ENCODE results near the gene UTF1. TPM values are rescaled to one million over a fixed set of nuclear protein-coding genes. Genes with fewer than 3 reads are reported as not detected.

The UTF1 gene
- total RNA-seq, 2 experiments from 2014 or later = not detected

GRCh38 chr10:133237588-133238465 is 7.8 kb downstream of the UTF1 start, which contains the start of gene VENTX:
Gene VENTX, plus strand, starts transcription at chr10:133237855. Its CDS starts 60 bp downstream, at chr10:133237915.
- Mint-ChIP-seq H3K27ac (no peak within 1 kb of the TSS), H3K9me3 (no peaks in the 10 kb centered on the region), H3K4me1 (ENCODE audit: low read depth) (peaks cover 23% of the 10 kb centered on the region), H3K4me3 (no peak within 1 kb of the TSS), H3K27me3 (ENCODE audit: low read depth) (peaks cover 55% of the 10 kb centered on the region), H3K36me3 (ENCODE audit: low read depth) (no peaks in the 10 kb centered on the region)
- CTCF ChIA-PET = interaction anchor here (1.4 kb wide), 1 partner anchor 12 kb away, joined by 3 read pairs; no protein-coding TSS in a partner anchor
- DNase-seq = no peak
- intact Hi-C loops (cut with micrococcal nuclease) = no loop called here

GRCh38 chr10:133238466-133238804 is 8.4 kb downstream of the UTF1 start:
- CTCF ChIA-PET = interaction anchor here (1.1 to 1.4 kb wide), 2 partner anchors 13 to 37 kb away, joined by 3 read pairs; no protein-coding TSS in a partner anchor
- intact Hi-C loops (cut with micrococcal nuclease) = no loop called here
- H3K4me1 Mint-ChIP-seq (ENCODE audit: low read depth) = peaks cover 23% of the 10 kb centered on the region
- no peak overlapping the region for H3K4me3 Mint-ChIP-seq
- no peak for DNase-seq
- H3K27me3 Mint-ChIP-seq (ENCODE audit: low read depth) = peaks cover 56% of the 10 kb centered on the region
- no peak overlapping the region for H3K27ac Mint-ChIP-seq
- no peaks in the 10 kb centered on the region for H3K9me3 Mint-ChIP-seq
- H3K36me3 Mint-ChIP-seq (ENCODE audit: low read depth) = no peaks in the 10 kb centered on the region

DNA sequence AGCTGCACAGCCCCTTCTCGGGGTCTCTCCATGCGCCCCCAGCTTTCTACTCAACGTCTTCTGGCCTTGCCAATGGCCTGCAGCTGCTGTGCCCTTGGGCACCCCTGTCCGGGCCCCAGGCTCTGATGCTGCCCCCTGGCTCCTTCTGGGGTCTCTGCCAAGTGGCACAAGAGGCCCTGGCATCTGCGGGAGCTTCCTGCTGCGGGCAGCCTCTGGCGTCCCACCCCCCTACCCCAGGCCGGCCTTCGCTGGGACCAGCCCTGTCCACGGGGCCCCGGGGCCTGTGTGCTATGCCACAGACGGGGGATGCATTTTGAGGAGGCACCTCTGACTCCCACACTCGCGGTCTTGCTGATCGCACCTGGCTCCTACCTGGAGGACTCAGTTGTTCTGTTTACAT is 10.0 kb downstream of the UTF1 start:
- CTCF ChIA-PET = interaction anchor here (1.2 kb wide), 1 partner anchor 19 kb away, joined by 3 read pairs; no protein-coding TSS in a partner anchor
- Mint-ChIP-seq H3K4me3 (no peak overlapping the region), H3K27ac (no peak overlapping the region), H3K36me3 (ENCODE audit: low read depth) (no peaks in the 10 kb centered on the region), H3K27me3 (ENCODE audit: low read depth) (peaks cover 43% of the 10 kb centered on the region), H3K9me3 (no peaks in the 10 kb centered on the region), H3K4me1 (ENCODE audit: low read depth) (peaks cover 21% of the 10 kb centered on the region)
- no peak for DNase-seq
- intact Hi-C loops (cut with micrococcal nuclease) = no loop called here

DNA sequence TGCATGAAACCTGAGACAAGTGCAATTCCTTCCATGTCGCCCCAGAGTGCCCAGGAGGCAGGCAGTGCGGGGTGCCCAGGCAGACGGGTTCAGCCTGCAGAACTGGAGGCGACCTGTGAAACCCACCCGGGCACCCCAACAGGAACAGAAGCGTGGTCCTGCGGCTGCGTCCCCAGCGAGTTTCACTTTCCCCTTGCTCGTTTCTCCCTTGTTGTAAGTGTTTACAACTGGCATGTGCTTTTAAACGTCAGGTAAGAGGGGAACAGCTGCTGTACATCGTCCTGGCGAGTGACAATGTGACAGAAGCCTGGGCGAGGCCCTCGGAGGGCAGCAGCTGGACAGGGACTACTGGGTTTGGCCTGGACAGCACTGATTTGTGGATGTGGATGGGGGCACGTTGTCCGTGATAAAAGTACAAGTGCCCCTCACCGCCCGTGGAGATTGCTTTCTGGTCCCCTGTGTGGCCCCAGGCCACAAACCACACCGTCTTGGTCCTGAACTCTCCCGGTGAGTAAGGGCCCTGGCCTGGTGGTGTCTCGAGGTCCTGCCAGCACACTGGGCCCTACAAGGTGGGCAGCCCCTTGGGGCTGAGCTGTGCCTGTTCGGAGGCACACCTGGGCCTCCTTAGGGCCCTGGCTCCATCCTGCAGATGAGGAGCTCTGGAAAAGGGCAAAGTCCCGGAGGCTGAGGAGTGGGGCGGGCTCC is 11.6 kb downstream of the UTF1 start:
- Mint-ChIP-seq H3K27ac (no peak overlapping the region), H3K27me3 (ENCODE audit: low read depth) (peaks cover 38% of the 10 kb centered on the region), H3K4me3 (peak overlapping the region; percentile 39), H3K9me3 (no peaks in the 10 kb centered on the region), H3K36me3 (ENCODE audit: low read depth) (no peaks in the 10 kb centered on the region), H3K4me1 (ENCODE audit: low read depth) (peaks cover 16% of the 10 kb centered on the region)
- CTCF ChIA-PET = interaction anchor here (1.2 kb wide), 1 partner anchor 17 kb away, joined by 3 read pairs; no protein-coding TSS in a partner anchor
- DNase-seq = no peak
- intact Hi-C loops (cut with micrococcal nuclease) = no loop called here

DNA sequence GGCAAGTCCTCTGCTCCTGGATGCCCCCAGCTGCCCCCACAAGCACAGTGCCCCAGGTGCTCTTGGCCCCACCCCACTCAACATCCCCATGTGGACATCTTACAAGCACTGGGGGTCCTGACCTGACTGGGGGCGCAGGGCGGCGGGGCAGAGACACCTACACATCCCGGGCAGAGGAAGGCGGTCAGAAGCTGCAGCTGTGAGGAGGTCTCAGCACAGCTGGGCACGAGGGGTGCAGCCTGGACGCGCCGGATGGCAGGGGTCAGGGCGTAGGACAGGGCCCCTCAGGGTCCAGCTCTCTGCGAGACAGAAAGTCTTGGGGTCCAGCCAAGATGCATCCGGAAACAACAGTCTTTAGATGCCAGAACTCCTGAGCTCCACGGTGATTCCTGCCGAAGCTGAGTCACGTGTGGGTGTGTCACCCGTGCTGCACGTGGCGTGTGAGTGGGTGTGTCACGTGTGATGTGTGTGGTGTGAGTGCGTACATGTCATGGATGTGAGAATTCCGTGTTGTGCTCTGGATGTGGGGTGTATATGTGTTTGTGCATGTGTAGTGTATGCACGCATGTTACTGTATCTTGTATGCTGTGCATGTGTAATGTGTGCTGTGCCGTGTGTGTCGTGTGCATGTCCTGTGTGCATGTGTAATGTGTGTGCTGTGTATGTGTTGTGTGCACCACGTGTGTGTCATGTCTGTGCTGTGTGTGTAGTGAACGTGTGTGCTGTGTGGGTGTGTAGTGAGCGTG is 12.8 kb downstream of the UTF1 start:
- CTCF ChIA-PET = no interaction called here
- no peaks in the 10 kb centered on the region for H3K36me3 Mint-ChIP-seq (ENCODE audit: low read depth)
- DNase-seq = no peak
- H3K4me1 Mint-ChIP-seq (ENCODE audit: low read depth) = peaks cover 13% of the 10 kb centered on the region
- no peaks in the 10 kb centered on the region for H3K9me3 Mint-ChIP-seq
- no peak overlapping the region for H3K4me3 Mint-ChIP-seq
- H3K27me3 Mint-ChIP-seq (ENCODE audit: low read depth) = peaks cover 34% of the 10 kb centered on the region
- intact Hi-C loops (cut with micrococcal nuclease) = no loop called here
- H3K27ac Mint-ChIP-seq = no peak overlapping the region

- Mint-ChIP-seq H3K9me3 (no peaks in the 10 kb centered on the region), H3K27me3 (ENCODE audit: low read depth) (peaks cover 30% of the 10 kb centered on the region), H3K4me1 (ENCODE audit: low read depth) (peaks cover 13% of the 10 kb centered on the region), H3K36me3 (ENCODE audit: low read depth) (no peaks in the 10 kb centered on the region), H3K27ac (no peak overlapping the region), H3K4me3 (no peak overlapping the region)
- CTCF ChIA-PET = no interaction called here
- DNase-seq = no peak
- intact Hi-C loops (cut with micrococcal nuclease) = no loop called here
Measured at GRCh38 chr10:133243593-133243992, 13.6 kb downstream of the UTF1 start.

- no peaks in the 10 kb centered on the region for H3K9me3 Mint-ChIP-seq
- H3K36me3 Mint-ChIP-seq (ENCODE audit: low read depth) = no peaks in the 10 kb centered on the region
- H3K27ac Mint-ChIP-seq = no peak overlapping the region
- intact Hi-C loops (cut with micrococcal nuclease) = no loop called here
- no peak for DNase-seq
- peaks cover 13% of the 10 kb centered on the region for H3K4me1 Mint-ChIP-seq (ENCODE audit: low read depth)
- CTCF ChIA-PET = interaction anchor here (0.8 to 1.0 kb wide), 2 partner anchors 62 to 84 kb away, joined by 3 to 4 read pairs; no protein-coding TSS in a partner anchor
- H3K4me3 Mint-ChIP-seq = no peak overlapping the region
- peaks cover 20% of the 10 kb centered on the region for H3K27me3 Mint-ChIP-seq (ENCODE audit: low read depth)
Measured at GRCh38 chr10:133245439-133246235, 15.6 kb downstream of the UTF1 start.

- Mint-ChIP-seq H3K36me3 (ENCODE audit: low read depth) (no peaks in the 10 kb centered on the region), H3K27me3 (ENCODE audit: low read depth) (peaks cover 16% of the 10 kb centered on the region), H3K27ac (no peak overlapping the region), H3K4me3 (no peak overlapping the region), H3K9me3 (no peaks in the 10 kb centered on the region), H3K4me1 (ENCODE audit: low read depth) (peaks cover 7% of the 10 kb centered on the region)
- intact Hi-C loops (cut with micrococcal nuclease) = no loop called here
- CTCF ChIA-PET = no interaction called here
- DNase-seq = no peak
Measured at GRCh38 chr10:133246236-133246626, 16.2 kb downstream of the UTF1 start.

- Mint-ChIP-seq H3K9me3 (no peaks in the 10 kb centered on the region), H3K4me1 (ENCODE audit: low read depth) (no peaks in the 10 kb centered on the region), H3K27me3 (ENCODE audit: low read depth) (peaks cover 3% of the 10 kb centered on the region), H3K36me3 (ENCODE audit: low read depth) (no peaks in the 10 kb centered on the region), H3K27ac (no peak overlapping the region), H3K4me3 (no peak overlapping the region)
- no peak for DNase-seq
- CTCF ChIA-PET = interaction anchor here (1.5 kb wide), 1 partner anchor 10 kb away, joined by 3 read pairs; no protein-coding TSS in a partner anchor
- intact Hi-C loops (cut with micrococcal nuclease) = no loop called here
Measured at GRCh38 chr10:133247681-133248333, 17.8 kb downstream of the UTF1 start.

DNA sequence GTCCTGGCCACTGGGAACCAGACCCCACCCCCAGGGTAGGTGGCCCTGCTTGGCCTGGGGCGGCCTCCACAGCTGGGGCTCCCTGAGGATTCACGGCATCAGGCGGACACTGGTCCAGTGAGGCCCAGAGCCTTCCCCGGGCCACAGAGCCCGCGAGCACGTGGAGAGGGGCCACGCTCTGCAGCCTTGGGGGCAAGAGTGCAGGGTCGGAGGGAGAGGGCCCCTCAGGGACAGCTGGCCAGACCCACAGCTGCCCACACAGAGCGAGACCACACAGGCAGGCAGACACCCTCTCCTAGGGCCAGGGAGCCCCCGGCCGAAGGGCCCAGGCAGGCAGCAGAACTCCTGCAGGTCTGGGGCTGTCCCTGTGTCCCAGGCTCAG is 18.3 kb downstream of the UTF1 start:
- H3K4me3 Mint-ChIP-seq = no peak overlapping the region
- no peak for DNase-seq
- H3K4me1 Mint-ChIP-seq (ENCODE audit: low read depth) = no peaks in the 10 kb centered on the region
- H3K36me3 Mint-ChIP-seq (ENCODE audit: low read depth) = no peaks in the 10 kb centered on the region
- intact Hi-C loops (cut with micrococcal nuclease) = no loop called here
- no peak overlapping the region for H3K27ac Mint-ChIP-seq
- H3K27me3 Mint-ChIP-seq (ENCODE audit: low read depth) = no peaks in the 10 kb centered on the region
- H3K9me3 Mint-ChIP-seq = no peaks in the 10 kb centered on the region
- CTCF ChIA-PET = interaction anchor here (1.5 kb wide), 1 partner anchor 9 kb away, joined by 3 read pairs; no protein-coding TSS in a partner anchor

GRCh38 chr10:133249094-133249780 is 19.2 kb downstream of the UTF1 start:
- Mint-ChIP-seq H3K9me3 (no peaks in the 10 kb centered on the region), H3K36me3 (ENCODE audit: low read depth) (no peaks in the 10 kb centered on the region), H3K4me1 (ENCODE audit: low read depth) (no peaks in the 10 kb centered on the region), H3K27ac (no peak overlapping the region), H3K4me3 (no peak overlapping the region), H3K27me3 (ENCODE audit: low read depth) (no peaks in the 10 kb centered on the region)
- no peak for DNase-seq
- CTCF ChIA-PET = no interaction called here
- intact Hi-C loops (cut with micrococcal nuclease) = no loop called here

Data from activated naive CD4-positive, alpha-beta T cell treated with anti-CD3 and anti-CD28 coated beads for 36 hours (primary cell).